H1 (cell line): ENCODE data around the gene KRTAP2-4. TPM values are rescaled to one million over a fixed set of nuclear protein-coding genes. Genes with fewer than 3 reads are reported as not detected.

Source experiments
- CTCF ChIA-PET: fragments of 300-600 bp; sonication (Branson Sonifier 250); formaldehyde crosslinking; loops from one replicate; lab custom pipeline; 2021; ENCODE audit not compliant: partially characterized antibody; lab: Charles Lee
- POLR2A ChIA-PET: fragments of 300-600 bp; sonication (Branson Sonifier 250); formaldehyde crosslinking; loops from one replicate; lab custom pipeline; 2021; ENCODE audit warnings: inconsistent platforms; ENCODE audit not compliant: partially characterized antibody; lab: Charles Lee
- DNase-seq, 2 experiments: peaks; one replicate each; pipeline versions ENCODE4 v3.0.0 to v3.0.0-alpha.2; 2010 to 2022; ENCODE audit warnings: low spot score in 2 of 2, low read depth in 1 of 2, mixed read lengths in 1 of 2
- FAIRE-seq: peaks from 2 replicates; lab custom pipeline; 2011; peaks lifted over from hg19 to GRCh38; lab: Jason Lieb, UNC
- H2AFZ ChIP-seq: 2 replicates; pipeline ENCODE4 v1.8.1; 2012; ENCODE audit warnings: low read length, inconsistent platforms
- H2AK5ac ChIP-seq: 2 replicates; pipeline ENCODE4 v1.6.1; 2013; ENCODE audit warnings: low read depth, low read length
- H2BK120ac ChIP-seq: replicated peaks from 2 replicates; pipeline ENCODE3; 2013; ENCODE audit warnings: low read depth, low read length, inconsistent platforms
- H2BK12ac ChIP-seq: 2 replicates; pipeline ENCODE4 v1.6.1; 2013; ENCODE audit warnings: low read depth, low read length
- H2BK15ac ChIP-seq: 2 replicates; pipeline ENCODE4 v1.6.1; 2013; ENCODE audit warnings: low read length
- H2BK20ac ChIP-seq: 2 replicates; pipeline ENCODE4 v1.6.1; 2013; ENCODE audit warnings: low read length
- H2BK5ac ChIP-seq: 2 replicates; pipeline ENCODE4 v1.6.1; 2013; ENCODE audit warnings: low read depth, low read length
- H3K14ac ChIP-seq: 2 replicates; pipeline ENCODE4 v1.6.1; 2013; ENCODE audit warnings: inconsistent platforms; ENCODE audit not compliant: insufficient read length
- H3K18ac ChIP-seq: 2 replicates; pipeline ENCODE4 v1.6.1; 2013; ENCODE audit warnings: low read length; ENCODE audit errors: extremely low read depth
- H3K23ac ChIP-seq: 2 replicates; pipeline ENCODE4 v1.6.1; 2013; ENCODE audit warnings: inconsistent platforms; ENCODE audit not compliant: insufficient read length
- H3K23me2 ChIP-seq: 2 replicates; pipeline ENCODE4 v1.6.1; 2013; ENCODE audit warnings: low read depth, low read length
- H3K27ac ChIP-seq: 2 replicates; pipeline ENCODE4 v1.6.1; 2011; ENCODE audit warnings: low read depth, low read length, inconsistent platforms
- H3K27me3 ChIP-seq, 4 experiments: replicated peaks in 1 of 4; 1 replicate in 1 of 4; 2 replicates in 3 of 4; pipeline versions ENCODE4 v1.6.1 to v1.8.1; 2011 to 2013; ENCODE audit warnings: low read length in 3 of 4, mild to moderate bottlenecking in 3 of 4, inconsistent platforms in 2 of 4, mixed read lengths in 2 of 4, moderate library complexity in 1 of 4; ENCODE audit not compliant: control insufficient read depth in 3 of 4, insufficient read depth in 3 of 4; ENCODE audit errors: extremely low read depth in 1 of 4
- H3K36me3 ChIP-seq, 4 experiments: 2 replicates each; pipeline versions ENCODE4 v1.6.1 to v1.8.1; 2011 to 2013; ENCODE audit warnings: mild to moderate bottlenecking in 4 of 4, low read length in 3 of 4, moderate library complexity in 2 of 4, control low read depth in 1 of 4, inconsistent platforms in 1 of 4; ENCODE audit not compliant: insufficient read depth in 4 of 4, control insufficient read depth in 2 of 4
- H3K4ac ChIP-seq: replicated peaks from 2 replicates; pipeline ENCODE3; 2013; ENCODE audit warnings: low read length, low read depth, mixed read lengths, inconsistent platforms; ENCODE audit not compliant: insufficient read length
- H3K4me1 ChIP-seq, 4 experiments: replicated peaks in 1 of 4; 1 replicate in 1 of 4; 2 replicates in 3 of 4; pipeline versions ENCODE4 v1.6.1 to v1.8.1; 2011 to 2013; ENCODE audit warnings: low read length in 3 of 4, inconsistent platforms in 2 of 4, mixed read lengths in 1 of 4; ENCODE audit not compliant: insufficient read depth in 4 of 4, control insufficient read depth in 3 of 4
- H3K4me2 ChIP-seq, 2 experiments: 2 replicates each; pipeline versions ENCODE4 v1.6.1 to v1.8.1; 2011 to 2013; ENCODE audit warnings: low read depth in 2 of 2, low read length in 2 of 2, control low read depth in 1 of 2, inconsistent platforms in 1 of 2, mild to moderate bottlenecking in 1 of 2; ENCODE audit not compliant: insufficient read depth in 1 of 2
- H3K4me3 ChIP-seq, 4 experiments: fragments of 200-600, 300-600 bp in 1 of 4; sonication (generic), shearing (Covaris generic), sonication (Bioruptor Twin) in 1 of 4; 2 replicates each; pipeline versions ENCODE4 v1.5.1 to v1.8.1; 2011 to 2016; ENCODE audit warnings: low read length in 4 of 4, low read depth in 3 of 4, control low read depth in 2 of 4, inconsistent platforms in 2 of 4, mild to moderate bottlenecking in 2 of 4, mixed read lengths in 1 of 4, moderate library complexity in 1 of 4; ENCODE audit not compliant: insufficient read depth in 2 of 4; ENCODE audit errors: extremely low read depth in 1 of 4
- H3K56ac ChIP-seq: replicated peaks from 2 replicates; pipeline ENCODE3; 2013; ENCODE audit warnings: low read depth, mild to moderate bottlenecking, mixed read lengths, low read length, inconsistent platforms; ENCODE audit not compliant: insufficient read length
- H3K79me1 ChIP-seq: 2 replicates; pipeline ENCODE4 v1.6.1; 2013; ENCODE audit warnings: low read depth, low read length, control low read depth
- H3K79me2 ChIP-seq, 2 experiments: 2 replicates each; pipeline versions ENCODE4 v1.6.1 to v1.8.1; 2012 to 2013; ENCODE audit warnings: low read length in 2 of 2, mild to moderate bottlenecking in 2 of 2, inconsistent platforms in 1 of 2; ENCODE audit not compliant: insufficient read depth in 2 of 2, control insufficient read depth in 1 of 2
- H3K9ac ChIP-seq, 4 experiments: replicated peaks in 1 of 4; 1 replicate in 1 of 4; 2 replicates in 3 of 4; pipeline versions ENCODE4 v1.6.1 to v1.8.1; 2011 to 2013; ENCODE audit warnings: low read depth in 3 of 4, low read length in 3 of 4, control low read depth in 2 of 4, mild to moderate bottlenecking in 2 of 4, moderate library complexity in 2 of 4, inconsistent platforms in 1 of 4; ENCODE audit errors: extremely low read depth in 1 of 4
- H3K9me3 ChIP-seq, 2 experiments: 2 replicates each; pipeline versions ENCODE4 v1.6.1 to v1.8.1; 2012 to 2013; ENCODE audit warnings: mild to moderate bottlenecking in 2 of 2, moderate library complexity in 2 of 2, control low read depth in 1 of 2, inconsistent platforms in 1 of 2, low read depth in 1 of 2, low read length in 1 of 2, mixed read lengths in 1 of 2; ENCODE audit not compliant: insufficient read depth in 2 of 2
- H4K20me1 ChIP-seq, 2 experiments: replicated peaks in 1 of 2; 2 replicates each; pipeline versions ENCODE3 to v1.8.1; 2011 to 2013; ENCODE audit warnings: inconsistent platforms in 2 of 2, low read length in 2 of 2, mild to moderate bottlenecking in 1 of 2; ENCODE audit not compliant: insufficient read depth in 2 of 2, control insufficient read depth in 1 of 2
- H4K5ac ChIP-seq: 2 replicates; pipeline ENCODE4 v1.6.1; 2013; ENCODE audit warnings: low read length, low read depth, mixed read lengths, inconsistent platforms; ENCODE audit not compliant: insufficient read length
- H4K8ac ChIP-seq: 2 replicates; pipeline ENCODE4 v1.8.0; 2013; ENCODE audit warnings: mild to moderate bottlenecking, moderate library complexity, low read length, inconsistent platforms; ENCODE audit not compliant: insufficient read depth; ENCODE audit errors: extremely low read depth
- H4K91ac ChIP-seq: replicated peaks from 2 replicates; pipeline ENCODE3; 2013; ENCODE audit warnings: low read length, mixed read lengths, inconsistent platforms; ENCODE audit not compliant: insufficient read length
- CREB1 ChIP-seq: IDR thresholded peaks from 2 replicates; pipeline ENCODE4 v1.6.1; 2012; ENCODE audit warnings: inconsistent platforms
- CTCF ChIP-seq, 3 experiments: IDR thresholded peaks; 1 replicate in 2 of 3; 2 replicates in 1 of 3; pipeline versions ENCODE4 v1.5.1 to v1.6.1; 2011; ENCODE audit warnings: low read length in 3 of 3, mild to moderate bottlenecking in 3 of 3, inconsistent platforms in 2 of 3, low read depth in 1 of 3, moderate library complexity in 1 of 3; ENCODE audit not compliant: insufficient read depth in 1 of 3; ENCODE audit errors: control extremely low read depth in 1 of 3
- MAX ChIP-seq: IDR thresholded peaks from 2 replicates; pipeline ENCODE4 v1.6.1; 2012; ENCODE audit warnings: inconsistent platforms
- NRF1 ChIP-seq: IDR thresholded peaks from 2 replicates; pipeline ENCODE4 v1.6.1; 2011; ENCODE audit warnings: mild to moderate bottlenecking, low read depth, low read length, improper control_type of control experiment
- PHF8 ChIP-seq: fragments of 200-600 bp; sonication (generic); conservative IDR thresholded peaks from 2 replicates; pipeline ENCODE4 v1.7.1; 2012; ENCODE audit warnings: low read depth, mild to moderate bottlenecking, inconsistent platforms, low read length, moderate library complexity
- TAF1 ChIP-seq: IDR thresholded peaks from 2 replicates; pipeline ENCODE4 v1.6.1; 2011; ENCODE audit warnings: mild to moderate bottlenecking, low read depth, low read length
- YY1 ChIP-seq: IDR thresholded peaks from 2 replicates; pipeline ENCODE4 v1.6.1; 2011; ENCODE audit warnings: low read depth, mild to moderate bottlenecking, low read length
- WGBS, 2 experiments: shearing (Covaris generic) in 1 of 2; methylation state at CpG; one replicate each; pipeline versions ENCODE4 v1.1.6 to v1.1.7; 2013 to 2015; ENCODE audit warnings: low lambda C conversion rate in 2 of 2, mixed read lengths in 2 of 2, inconsistent platforms in 1 of 2, low coverage in 1 of 2, missing lambda C conversion rate in 1 of 2; ENCODE audit not compliant: insufficient replicate concordance in 2 of 2, insufficient coverage in 1 of 2, insufficient read length in 1 of 2; ENCODE audit errors: extremely low coverage in 1 of 2, missing lambda C conversion rate in 1 of 2; 5-methylcytosine and 5-hydroxymethylcytosine counted together
- polyA plus RNA-seq, 7 experiments: library from polyadenylated mRNA; depleted of rRNA in 3 of 7; stranded (reverse) in 5 of 7; unstranded in 2 of 7; fragments of >200 nt in 5 of 7; fragments of 200-250 nt in 2 of 7; gene quantifications; 1 replicate in 5 of 7; 2 replicates in 1 of 7; 4 replicates in 1 of 7; pipeline versions ENCODE4 v1.2.1 to v1.2.3, GENCODE V29; 2011 to 2013; ENCODE audit warnings: missing spikeins in 2 of 7, mixed read lengths in 2 of 7
- total RNA-seq: library from RNA; stranded (reverse); fragmentation: NEBNext Ultra II Directional; extraction: Animal tissue kit (Norgen Biotek cat#: 25700); gene quantifications from 2 replicates; pipeline ENCODE4 v1.2.1, GENCODE V29; 2021

Gene KRTAP2-4
- total and polyA plus RNA-seq, 2 of the 8 experiments (the other 6 are each of a cell fraction or from before 2014, with no cell fraction given) = not detected

DNA sequence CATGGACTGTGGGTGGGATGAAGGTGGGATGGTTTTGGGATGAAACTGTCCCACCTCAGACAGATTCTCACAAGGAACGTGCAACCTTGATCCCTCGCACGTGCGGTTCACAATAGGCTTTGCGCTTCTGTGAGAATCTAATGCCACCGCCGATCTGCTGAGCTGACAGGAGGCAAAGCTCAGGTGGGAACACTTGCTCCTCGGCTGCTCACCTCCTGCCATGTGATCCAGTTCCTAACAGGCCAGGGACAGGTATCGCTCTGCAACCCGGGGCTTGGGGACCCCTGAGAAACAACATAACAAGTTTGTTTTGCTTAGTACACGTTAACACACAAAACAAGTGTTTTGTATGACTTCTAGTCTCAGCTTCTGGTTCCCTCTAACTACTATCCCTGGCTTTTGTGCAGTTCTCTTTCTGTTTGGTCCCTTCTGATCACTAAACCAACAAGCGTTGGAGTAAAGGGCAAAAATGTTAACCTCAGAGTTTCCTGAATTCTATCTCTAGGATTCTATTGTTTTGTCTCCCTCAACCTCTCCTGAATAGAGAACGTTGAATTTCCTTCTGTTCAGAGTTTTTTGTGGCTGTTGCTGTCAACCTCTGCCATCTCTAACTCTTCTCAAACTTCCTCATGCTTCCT is 49.0 kb downstream of the KRTAP2-4 start:
- no peak overlapping the region for H2BK5ac ChIP-seq
- no peak overlapping the region for H3K4me3 ChIP-seq
- DNase-seq (no peak), FAIRE-seq (no peak)
- no peak overlapping the region for H3K14ac ChIP-seq
- no peak overlapping the region for H3K27ac ChIP-seq
- H3K9ac ChIP-seq = no peak overlapping the region
- no peak overlapping the region for H2BK12ac ChIP-seq
- no peak overlapping the region for H3K18ac ChIP-seq
- no peaks in the 10 kb centered on the region; a peak in 1 of 7 replicates for H3K27me3 ChIP-seq
- no peak overlapping the region for H2BK15ac ChIP-seq
- ChIA-PET CTCF (interaction anchor here (0.5 to 1.0 kb wide), 2 partner anchors 8 to 659 kb away, joined by 3 read pairs; no protein-coding TSS in a partner anchor), POLR2A (no interaction called here)
- no peaks in the 10 kb centered on the region for H4K20me1 ChIP-seq
- no peaks in the 10 kb centered on the region for H3K23me2 ChIP-seq
- no peaks in the 10 kb centered on the region for H3K79me2 ChIP-seq
- no peak overlapping the region for H3K23ac ChIP-seq
- H3K4me1 ChIP-seq = no peaks in the 10 kb centered on the region
- 92% methylated on average over 13 of the region's 13 CpGs; no CpG with 5 or more reads in 1 of the 2 experiments for WGBS, 2 experiments
- H3K79me1 ChIP-seq = no peaks in the 10 kb centered on the region
- H2BK120ac ChIP-seq = no peak overlapping the region
- H2BK20ac ChIP-seq = no peak overlapping the region
- no peaks in the 10 kb centered on the region for H3K9me3 ChIP-seq
- no peak overlapping the region for H2AK5ac ChIP-seq
- no peaks in the 10 kb centered on the region for H3K36me3 ChIP-seq
- TF ChIP-seq CREB1 = no peak
- no peak for TF ChIP-seq PHF8
- no peak for TF ChIP-seq YY1
- no peak for TF ChIP-seq NRF1
- TF ChIP-seq MAX = no peak
- no peak for TF ChIP-seq CTCF (IDR thresholded peaks at IDR 0.05; ENCODE audit: control extremely low read depth in 1 of 3, insufficient read depth in 1 of 3, low read depth in 1 of 3, low read length in 3 of 3)
- TF ChIP-seq TAF1 = no peak
- TF ChIP-seq, all 59 proteins: peak for 0
- no peak overlapping the region for H4K5ac ChIP-seq
- no peak overlapping the region for H4K91ac ChIP-seq
- H3K4me2 ChIP-seq = no peak overlapping the region
- no peak overlapping the region for H3K56ac ChIP-seq
- no peak overlapping the region for H3K4ac ChIP-seq
- H2AFZ ChIP-seq = 0 out of 2 replicates have a peak overlapping the region, but pooled peaks have one; percentile 20
- H4K8ac ChIP-seq = no peak overlapping the region
